Measurements from ENCODE around the gene MGAM2. TPM values are rescaled to one million over a fixed set of nuclear protein-coding genes. Genes with fewer than 3 reads are reported as not detected.

MGAM2 gene
- total RNA-seq, 1 donor = not detected

DNA sequence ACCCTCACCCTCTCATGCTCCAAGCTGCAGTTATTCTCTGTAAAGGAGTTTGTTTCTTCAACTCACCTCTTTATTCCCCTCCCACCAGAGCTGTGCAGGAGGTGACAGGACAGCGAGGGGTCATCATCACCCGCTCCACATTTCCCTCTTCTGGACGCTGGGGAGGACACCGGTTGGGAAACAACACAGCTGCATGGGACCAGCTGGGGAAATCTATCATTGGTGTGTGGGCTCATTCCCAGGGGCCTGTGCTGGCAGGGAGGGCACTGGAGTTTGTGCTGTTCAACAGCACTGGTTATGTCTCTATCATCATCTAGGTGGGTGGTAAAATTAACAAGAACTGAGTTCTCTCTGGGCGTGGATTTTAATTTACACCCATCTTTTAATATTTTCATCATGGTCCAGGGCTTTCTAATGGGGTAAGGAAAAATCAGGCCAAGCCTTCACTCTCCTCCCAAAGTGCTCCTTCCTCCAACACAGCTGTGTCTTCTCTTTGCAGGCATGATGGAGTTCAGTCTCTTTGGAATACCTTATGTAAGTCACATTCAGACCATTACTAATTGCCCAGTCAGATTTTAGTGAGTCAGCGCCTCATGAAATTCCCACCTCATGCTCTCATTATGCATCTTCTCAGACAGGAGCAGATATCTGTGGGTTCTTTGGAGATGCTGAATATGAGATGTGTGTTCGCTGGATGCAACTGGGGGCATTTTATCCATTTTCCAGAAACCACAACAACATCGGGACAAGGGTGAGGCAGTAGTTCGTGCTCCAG, 84.7 kb downstream of the MGAM2 start:
- DNase-seq (ENCODE audit: low read depth) = no peak
- no peak overlapping the region for H3K4me3 ChIP-seq (ENCODE audit: low read depth, low read length)
- TF ChIP-seq, protein P1, sequence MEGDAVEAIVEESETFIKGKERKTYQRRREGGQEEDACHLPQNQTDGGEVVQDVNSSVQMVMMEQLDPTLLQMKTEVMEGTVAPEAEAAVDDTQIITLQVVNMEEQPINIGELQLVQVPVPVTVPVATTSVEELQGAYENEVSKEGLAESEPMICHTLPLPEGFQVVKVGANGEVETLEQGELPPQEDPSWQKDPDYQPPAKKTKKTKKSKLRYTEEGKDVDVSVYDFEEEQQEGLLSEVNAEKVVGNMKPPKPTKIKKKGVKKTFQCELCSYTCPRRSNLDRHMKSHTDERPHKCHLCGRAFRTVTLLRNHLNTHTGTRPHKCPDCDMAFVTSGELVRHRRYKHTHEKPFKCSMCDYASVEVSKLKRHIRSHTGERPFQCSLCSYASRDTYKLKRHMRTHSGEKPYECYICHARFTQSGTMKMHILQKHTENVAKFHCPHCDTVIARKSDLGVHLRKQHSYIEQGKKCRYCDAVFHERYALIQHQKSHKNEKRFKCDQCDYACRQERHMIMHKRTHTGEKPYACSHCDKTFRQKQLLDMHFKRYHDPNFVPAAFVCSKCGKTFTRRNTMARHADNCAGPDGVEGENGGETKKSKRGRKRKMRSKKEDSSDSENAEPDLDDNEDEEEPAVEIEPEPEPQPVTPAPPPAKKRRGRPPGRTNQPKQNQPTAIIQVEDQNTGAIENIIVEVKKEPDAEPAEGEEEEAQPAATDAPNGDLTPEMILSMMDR (IDR thresholded peaks at IDR 0.05; ENCODE audit: insufficient read depth, low read depth, low read length) = no peak

DNA sequence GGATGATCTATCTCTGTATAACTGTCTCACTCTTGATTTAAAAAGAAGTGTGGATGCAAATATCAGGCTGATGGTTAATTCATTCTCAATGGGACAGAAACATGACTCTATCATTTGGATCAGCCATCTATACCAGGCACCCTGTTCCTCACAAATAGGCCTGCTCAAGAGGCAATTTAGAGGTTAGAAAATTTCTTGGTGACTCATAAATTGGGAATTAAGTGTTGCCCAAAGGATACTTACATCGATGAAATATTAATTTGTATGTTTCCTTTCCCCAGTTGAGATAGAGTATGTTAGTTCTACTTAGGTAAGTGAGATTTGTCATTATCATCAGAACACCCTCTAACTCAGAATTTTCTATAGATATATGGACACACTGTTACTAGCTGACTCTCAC, 88.7 kb downstream of the MGAM2 start:
- no peak for DNase-seq (ENCODE audit: low read depth)
- no peak overlapping the region for H3K4me3 ChIP-seq (ENCODE audit: low read depth, low read length)
- TF ChIP-seq, protein P1 (IDR thresholded peaks at IDR 0.05; ENCODE audit: insufficient read depth, low read depth, low read length) = no peak

DNA sequence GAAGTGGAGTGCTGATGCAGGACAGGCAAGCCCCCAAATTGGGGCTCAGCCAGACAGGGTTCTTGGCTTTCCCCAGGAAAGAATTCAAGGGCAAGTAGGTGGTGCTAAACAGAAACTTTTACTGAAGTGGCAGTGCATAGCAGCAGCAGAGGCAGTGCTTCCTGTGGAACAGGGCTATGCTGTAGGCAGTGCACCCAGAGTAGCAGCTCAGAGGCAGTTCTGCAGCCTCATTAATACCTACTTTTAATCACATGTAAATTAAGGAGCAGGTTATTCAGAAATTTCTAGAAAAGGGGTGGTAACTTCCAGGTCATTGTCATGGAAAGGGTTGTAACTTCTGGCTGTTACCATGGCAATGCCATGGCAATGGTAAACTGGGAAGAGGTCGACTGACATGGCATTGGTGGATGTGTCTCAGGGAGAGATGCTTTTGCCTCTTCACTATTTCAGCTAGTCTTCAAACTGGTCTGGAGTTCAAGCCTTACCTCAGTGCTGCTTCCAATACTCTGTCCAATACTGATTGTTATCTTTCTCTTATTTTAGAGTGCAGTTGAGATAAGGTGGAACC, 117.1 kb downstream of the MGAM2 start:
- TF ChIP-seq, protein P1 (IDR thresholded peaks at IDR 0.05; ENCODE audit: insufficient read depth, low read depth, low read length) = no peak

DNA sequence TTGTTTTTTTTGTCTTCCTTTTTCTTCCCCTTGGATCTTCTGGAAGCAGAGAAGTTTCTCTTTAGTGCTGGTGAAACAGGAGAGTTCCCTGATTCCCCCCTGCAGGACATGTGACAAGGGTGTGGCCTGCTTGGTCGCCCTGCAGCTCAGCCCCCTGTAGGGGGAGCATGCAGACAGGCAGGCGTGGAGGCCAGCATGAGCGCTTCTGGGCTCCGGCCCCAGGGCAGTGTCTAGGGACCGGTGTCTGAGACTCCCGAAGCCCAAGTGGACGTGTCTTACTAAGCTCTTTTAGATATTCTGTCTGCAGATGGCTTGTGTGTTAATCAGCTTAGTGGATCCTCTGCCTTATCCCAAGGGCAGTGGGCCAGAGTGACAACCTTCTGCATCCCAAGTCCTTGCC, 120.2 kb downstream of the MGAM2 start:
- no peak overlapping the region for H3K4me3 ChIP-seq (ENCODE audit: low read depth, low read length)
- TF ChIP-seq, protein P1 (IDR thresholded peaks at IDR 0.05; ENCODE audit: insufficient read depth, low read depth, low read length) = no peak
- DNase-seq (ENCODE audit: low read depth) = no peak

More for the DNA sequence above, 117.1 kb downstream of the MGAM2 start:
- DNase-seq (ENCODE audit: low read depth) = no peak
- H3K4me3 ChIP-seq (ENCODE audit: low read depth, low read length) = no peak overlapping the region

DNA sequence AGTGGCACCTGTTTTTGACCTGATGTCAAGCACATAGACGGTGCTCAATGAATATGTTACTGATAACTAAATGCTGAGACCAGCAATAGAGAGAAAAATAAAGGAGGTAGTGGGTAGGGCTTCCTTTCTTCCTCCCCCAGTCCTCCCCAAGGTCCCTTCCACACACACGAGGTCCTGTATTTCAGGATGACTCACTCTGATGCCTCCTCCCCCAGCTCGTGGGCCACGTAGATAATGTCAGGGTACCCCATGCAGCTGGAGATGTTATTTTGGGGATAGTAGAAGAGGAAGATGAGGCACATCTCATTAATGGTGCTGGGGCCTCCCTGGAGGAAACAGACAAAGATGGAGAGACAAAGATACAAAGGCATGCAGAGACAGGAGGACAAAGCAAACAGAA, 129.0 kb downstream of the MGAM2 start:
- DNase-seq (ENCODE audit: low read depth) = no peak
- TF ChIP-seq, protein P1 (IDR thresholded peaks at IDR 0.05; ENCODE audit: insufficient read depth, low read depth, low read length) = no peak
- no peak overlapping the region for H3K4me3 ChIP-seq (ENCODE audit: low read depth, low read length)

DNA sequence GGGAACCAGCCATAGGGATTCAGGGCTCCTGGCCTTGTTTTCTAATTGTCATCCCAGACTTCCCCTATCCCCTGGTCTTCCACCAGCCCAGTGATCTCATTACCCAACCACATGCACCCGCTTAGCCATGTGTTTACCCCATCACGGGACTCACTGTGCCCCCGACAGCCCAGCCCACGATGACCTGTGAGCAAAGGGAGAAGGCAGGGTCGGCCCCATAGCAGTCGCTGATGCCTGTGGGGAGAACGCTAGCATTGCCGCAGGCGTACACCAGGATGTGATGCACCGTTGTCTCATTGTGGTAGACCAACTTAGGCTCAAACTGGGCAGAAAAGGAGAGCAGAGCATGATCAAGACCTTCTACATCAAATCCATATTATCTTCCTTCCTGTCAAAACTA, 132.3 kb downstream of the MGAM2 start:
- no peak overlapping the region for H3K4me3 ChIP-seq (ENCODE audit: low read depth, low read length)
- TF ChIP-seq, protein P1 (IDR thresholded peaks at IDR 0.05; ENCODE audit: insufficient read depth, low read depth, low read length) = no peak
- DNase-seq (ENCODE audit: low read depth) = no peak
